Measurements from ENCODE around the gene KCMF1.

KCMF1 gene

GRCh38 chr2:85087541-85087940, 116.6 kb downstream of the KCMF1 start:
- Histone ChIP-seq H3K4me2 (ENCODE audit: low read depth, low read length, poor library complexity, severe bottlenecking) (no peak overlapping the region), H3K79me2 (ENCODE audit: insufficient read depth, low read length) (no peaks in the 10 kb centered on the region), H3F3A (ENCODE audit: insufficient read depth) (no peaks in the 10 kb centered on the region), H3K9ac (ENCODE audit: low read length) (no peak overlapping the region), H3K27me3 (ENCODE audit: low read length) (no peaks in the 10 kb centered on the region), H3K9me3 (ENCODE audit: insufficient read depth, low read length) (no peaks in the 10 kb centered on the region), H2AFZ (ENCODE audit: low read depth, low read length, severe bottlenecking) (no peak overlapping the region), H3K27ac (ENCODE audit: low read depth, low read length) (no peak overlapping the region), H4K20me1 (ENCODE audit: low read depth, low read length) (no peaks in the 10 kb centered on the region), H3K9me2 (replicated peaks; ENCODE audit: insufficient read depth, low read length) (no peaks in the 10 kb centered on the region), H3K4me3 (ENCODE audit: insufficient read depth, low read length, poor library complexity, severe bottlenecking) (no peak overlapping the region), H3K36me3 (ENCODE audit: low read length) (no peaks in the 10 kb centered on the region)
- TF ChIP-seq CTCF (IDR thresholded peaks at IDR 0.05; ENCODE audit: insufficient read depth, low read length, poor library complexity, severe bottlenecking) (no peak), EZH2phosphoT487 (conservative IDR thresholded peaks at IDR 0.05; ENCODE audit: low read length) (no peak)

GRCh38 chr2:85088921-85089320, 118.0 kb downstream of the KCMF1 start:
- TF ChIP-seq CTCF (IDR thresholded peaks at IDR 0.05; ENCODE audit: insufficient read depth, low read length, poor library complexity, severe bottlenecking) (no peak), EZH2phosphoT487 (conservative IDR thresholded peaks at IDR 0.05; ENCODE audit: low read length) (no peak)

GRCh38 chr2:85089585-85089984, 118.6 kb downstream of the KCMF1 start:
- H2AFZ ChIP-seq (ENCODE audit: low read depth, low read length, severe bottlenecking) = no peak overlapping the region

More at GRCh38 chr2:85088921-85089320, 118.0 kb downstream of the KCMF1 start:
- Histone ChIP-seq H3K27me3 (ENCODE audit: low read length) (no peaks in the 10 kb centered on the region), H3K36me3 (ENCODE audit: low read length) (no peaks in the 10 kb centered on the region), H3F3A (ENCODE audit: insufficient read depth) (no peaks in the 10 kb centered on the region), H2AFZ (ENCODE audit: low read depth, low read length, severe bottlenecking) (no peak overlapping the region), H3K9ac (ENCODE audit: low read length) (no peak overlapping the region), H3K9me2 (replicated peaks; ENCODE audit: insufficient read depth, low read length) (no peaks in the 10 kb centered on the region), H3K27ac (ENCODE audit: low read depth, low read length) (no peak overlapping the region), H3K4me2 (ENCODE audit: low read depth, low read length, poor library complexity, severe bottlenecking) (no peak overlapping the region), H4K20me1 (ENCODE audit: low read depth, low read length) (no peaks in the 10 kb centered on the region), H3K4me3 (ENCODE audit: insufficient read depth, low read length, poor library complexity, severe bottlenecking) (no peak overlapping the region), H3K9me3 (ENCODE audit: insufficient read depth, low read length) (no peaks in the 10 kb centered on the region), H3K79me2 (ENCODE audit: insufficient read depth, low read length) (no peaks in the 10 kb centered on the region)

More at GRCh38 chr2:85089585-85089984, 118.6 kb downstream of the KCMF1 start:
- Histone ChIP-seq H3K9ac (ENCODE audit: low read length) (no peak overlapping the region), H3K9me3 (ENCODE audit: insufficient read depth, low read length) (no peaks in the 10 kb centered on the region), H3K27me3 (ENCODE audit: low read length) (no peaks in the 10 kb centered on the region), H3K27ac (ENCODE audit: low read depth, low read length) (no peak overlapping the region), H3F3A (ENCODE audit: insufficient read depth) (no peaks in the 10 kb centered on the region), H3K9me2 (replicated peaks; ENCODE audit: insufficient read depth, low read length) (no peaks in the 10 kb centered on the region), H3K4me2 (ENCODE audit: low read depth, low read length, poor library complexity, severe bottlenecking) (no peak overlapping the region), H4K20me1 (ENCODE audit: low read depth, low read length) (no peaks in the 10 kb centered on the region), H3K4me3 (ENCODE audit: insufficient read depth, low read length, poor library complexity, severe bottlenecking) (no peak overlapping the region), H3K36me3 (ENCODE audit: low read length) (no peaks in the 10 kb centered on the region), H3K79me2 (ENCODE audit: insufficient read depth, low read length) (no peaks in the 10 kb centered on the region)
- no peak for TF ChIP-seq CTCF (IDR thresholded peaks at IDR 0.05; ENCODE audit: insufficient read depth, low read length, poor library complexity, severe bottlenecking)
- TF ChIP-seq EZH2phosphoT487 (conservative IDR thresholded peaks at IDR 0.05; ENCODE audit: low read length) = no peak
